GM12878 (cell line): ENCODE data around the gene ATG13. TPM values are rescaled to one million over a fixed set of nuclear protein-coding genes. Genes with fewer than 3 reads are reported as not detected.

Source experiments
- ATAC-seq: fragments of 200-7000 bp; cut with Tn5 transposase; 3 replicates; pipeline ENCODE4 v1.9.1; 2020; ENCODE audit warnings: mild to moderate bottlenecking, moderate library complexity
- BruUV-seq: library from RNA; stranded (reverse); fragments of 400-500 nt; replicated peaks from 2 replicates; lab custom pipeline; 2021; lab: Mats Ljungman, UMichigan
- CTCF ChIA-PET: fragments of 300-600 bp; sonication (Branson Sonifier 250); formaldehyde crosslinking; extraction: SDS; loops from one replicate; lab custom pipeline; 2021; ENCODE audit warnings: inconsistent platforms; lab: Yijun Ruan, JAX
- POLR2A ChIA-PET: fragments of 350-600 bp; formaldehyde crosslinking; extraction: SDS; loops from one replicate; lab custom pipeline; 2021; ENCODE audit warnings: inconsistent platforms; lab: Charles Lee
- RAD21 ChIA-PET: fragments of 300-600 bp; sonication (Branson Sonifier 250); formaldehyde crosslinking; loops from one replicate; lab custom pipeline; 2023; ENCODE audit warnings: antibody characterized with exemption; ENCODE audit not compliant: unreplicated experiment; lab: Charles Lee
- SMC1A ChIA-PET: fragments of 300-600 bp; sonication (Branson Sonifier 250); formaldehyde crosslinking; loops from one replicate; lab custom pipeline; 2023; ENCODE audit not compliant: unreplicated experiment, uncharacterized antibody; lab: Charles Lee
- DNase-seq: peaks from one replicate; pipeline ENCODE4 v3.0.0-alpha.2; 2011; ENCODE audit warnings: low read depth, low spot score
- FAIRE-seq: peaks from 3 replicates; lab custom pipeline; 2011; peaks lifted over from hg19 to GRCh38; lab: Jason Lieb, UNC
- H2AFZ ChIP-seq: 2 replicates; pipeline ENCODE4 v1.6.0; 2011; ENCODE audit warnings: low read depth, low read length, control low read depth; ENCODE audit not compliant: control insufficient read depth
- H3K27ac ChIP-seq: 2 replicates; pipeline ENCODE4 v1.5.1; 2011; ENCODE audit warnings: control low read depth; ENCODE audit not compliant: control insufficient read depth, insufficient read depth
- H3K27me3 ChIP-seq, 2 experiments: replicated peaks in 1 of 2; 2 replicates each; pipeline versions ENCODE4 v1.6.0 to v1.6.1; 2011; ENCODE audit warnings: low read length in 1 of 2; ENCODE audit not compliant: control insufficient read depth in 2 of 2, insufficient read depth in 2 of 2
- H3K36me3 ChIP-seq, 2 experiments: 2 replicates each; pipeline ENCODE4 v1.5.1; 2011; ENCODE audit warnings: low read length in 1 of 2; ENCODE audit not compliant: control insufficient read depth in 2 of 2, insufficient read depth in 2 of 2
- H3K4me1 ChIP-seq: 2 replicates; pipeline ENCODE4 v1.6.1; 2011; ENCODE audit warnings: mild to moderate bottlenecking, low read length, moderate library complexity, mixed read lengths; ENCODE audit not compliant: control insufficient read depth, insufficient read depth
- H3K4me2 ChIP-seq: 2 replicates; pipeline ENCODE4 v1.6.0; 2011; ENCODE audit warnings: control low read depth; ENCODE audit not compliant: control insufficient read depth, insufficient read depth
- H3K4me3 ChIP-seq: fragments of 200-600 bp; sonication (generic); 2 replicates; pipeline ENCODE4 v1.5.1; 2016
- H3K79me2 ChIP-seq: 2 replicates; pipeline ENCODE4 v1.6.0; 2011; ENCODE audit warnings: low read length; ENCODE audit not compliant: control insufficient read depth, insufficient read depth
- H3K9ac ChIP-seq: 2 replicates; pipeline ENCODE4 v1.8.0; 2011; ENCODE audit warnings: low read length, control low read depth, mixed read lengths; ENCODE audit not compliant: control insufficient read depth, insufficient read depth
- H3K9me3 ChIP-seq: replicated peaks from 3 replicates; pipeline ENCODE4 v1.5.1; 2011; ENCODE audit warnings: mild to moderate bottlenecking, low read length; ENCODE audit not compliant: control insufficient read depth, insufficient read depth
- H4K20me1 ChIP-seq: 2 replicates; pipeline ENCODE4 v1.6.0; 2011; ENCODE audit not compliant: control insufficient read depth, insufficient read depth
- ATF7 ChIP-seq: fragments of 450-650 bp; IDR thresholded peaks from 2 replicates; pipeline ENCODE4 v1.6.1; 2016; ENCODE audit warnings: low read depth, mild to moderate bottlenecking
- BCLAF1 ChIP-seq: fragments of 450-650 bp; IDR thresholded peaks from 2 replicates; pipeline ENCODE4 v1.6.1; 2017; ENCODE audit warnings: antibody characterized with exemption, mild to moderate bottlenecking, moderate library complexity
- FOXM1 ChIP-seq: IDR thresholded peaks from 2 replicates; pipeline ENCODE4 v1.6.1; 2012; ENCODE audit warnings: low read depth, mild to moderate bottlenecking, inconsistent platforms, low read length, moderate library complexity
- IKZF2 ChIP-seq, 2 experiments: fragments of 450-650 bp; IDR thresholded peaks; 2 replicates each; pipeline ENCODE4 v1.6.1; 2017; ENCODE audit warnings: mild to moderate bottlenecking in 2 of 2, moderate library complexity in 2 of 2
- POLR2AphosphoS5 ChIP-seq: IDR thresholded peaks from 2 replicates; pipeline ENCODE4 v1.6.1; 2011; ENCODE audit warnings: mild to moderate bottlenecking, low read length, inconsistent platforms
- RFX5 ChIP-seq: IDR thresholded peaks from 2 replicates; pipeline ENCODE4 v1.6.1; 2011; ENCODE audit warnings: low read depth, low read length, improper control_type of control experiment
- SKIL ChIP-seq: fragments of 450-650 bp; IDR thresholded peaks from 2 replicates; pipeline ENCODE4 v1.6.1; 2017; ENCODE audit warnings: mild to moderate bottlenecking, low read depth, inconsistent platforms; ENCODE audit not compliant: poor library complexity, severe bottlenecking
- SRF ChIP-seq, 2 experiments: IDR thresholded peaks; 2 replicates each; pipeline ENCODE4 v1.6.1; 2011; ENCODE audit warnings: low read depth in 2 of 2, low read length in 2 of 2, mild to moderate bottlenecking in 1 of 2, moderate library complexity in 1 of 2
- WGBS: methylation state at CpG from one replicate; pipeline ENCODE4 v1.1.6; 2016; ENCODE audit warnings: low lambda C conversion rate; ENCODE audit not compliant: insufficient replicate concordance, insufficient coverage; ENCODE audit errors: missing lambda C conversion rate; 5-methylcytosine and 5-hydroxymethylcytosine counted together
- in situ Hi-C: fragments of 300-500 bp; cut with MboI; formaldehyde crosslinking; loops from 9 replicates; pipeline ENCODE4 v1.14.3; 2018; ENCODE audit warnings: mixed read lengths
- intact Hi-C: fragments of 100-400 bp; cut with micrococcal nuclease; formaldehyde crosslinking; loops from one replicate; pipeline ENCODE4 v1.14.2; 2022; ENCODE audit not compliant: unreplicated experiment
- polyA plus RNA-seq, 11 experiments: library from polyadenylated mRNA; depleted of rRNA in 4 of 11; unstranded in 6 of 11; stranded (reverse) in 5 of 11; fragments of >200 nt; fragmentation: Nextera tagmentation in 4 of 11; fragmentation: Illumina TruSeq in 1 of 11; extraction: Ambion mirVana in 4 of 11; extraction: Trizol in 1 of 11; gene quantifications; 1 replicate in 1 of 11; 2 replicates in 10 of 11; pipeline versions ENCODE4 v1.2.1 to v1.2.3, GENCODE V29; 2011 to 2016; ENCODE audit warnings: inconsistent platforms in 2 of 11, missing spikeins in 2 of 11, low read depth in 1 of 11
- total RNA-seq, 4 experiments: library from RNA; depleted of rRNA in 3 of 4; stranded (reverse); fragments of >200 nt in 3 of 4; fragmentation: Illumina TruSeq in 1 of 4; extraction: Trizol in 1 of 4; gene quantifications; 2 replicates each; pipeline versions ENCODE4 v1.2.1 to v1.2.3, GENCODE V29; 2013 to 2021

ATG13 gene
- total and polyA plus RNA-seq, 10 of the 15 experiments (the other 5 are each of a cell fraction or from before 2014, with no cell fraction given) = 10.9 to 61.6 (median 50.9) TPM

GRCh38 chr11:46680164-46680760 lies 62.9 kb downstream of the ATG13 start:
- H3K27me3 ChIP-seq = no peaks in the 10 kb centered on the region
- no peak overlapping the region for H3K4me2 ChIP-seq
- 93% methylated on average over 19 of the region's 21 CpGs for WGBS
- ATAC-seq (no peak), DNase-seq (no peak), FAIRE-seq (no peak)
- H4K20me1 ChIP-seq = no peaks in the 10 kb centered on the region
- ChIA-PET SMC1A (interaction anchor here (0.7 kb wide), 1 partner anchor 202 kb away, joined by 3 read pairs; no protein-coding TSS in a partner anchor), CTCF (no interaction called here), POLR2A (interaction anchor here (1.2 kb wide), 1 partner anchor 9 kb away, joined by 3 read pairs; no protein-coding TSS in a partner anchor), RAD21 (no interaction called here)
- no peak overlapping the region for H3K9ac ChIP-seq
- no peaks in the 10 kb centered on the region for H3K9me3 ChIP-seq
- H2AFZ ChIP-seq = no peak overlapping the region
- no TSS peak for BruUV-seq
- no peak overlapping the region for H3K27ac ChIP-seq
- no peaks in the 10 kb centered on the region for H3K79me2 ChIP-seq
- no peak overlapping the region for H3K4me3 ChIP-seq
- TF ChIP-seq POLR2AphosphoS5 (no peak), SKIL (no peak), FOXM1 (no peak), SRF (IDR thresholded peaks at IDR 0.05; ENCODE audit: low read depth in 2 of 2, low read length in 2 of 2) (no peak), IKZF2 (IDR thresholded peaks at IDR 0.05) (no peak), ATF7 (no peak), BCLAF1 (no peak), RFX5 (no peak)
- intact Hi-C loops = no loop called here
- in situ Hi-C loops = no loop called here
- H3K4me1 ChIP-seq = no peaks in the 10 kb centered on the region
- peaks cover 3 to 25% of the 10 kb centered on the region in 2 experiments; a peak in 3 of 4 replicates for H3K36me3 ChIP-seq
